H1 (cell line): ENCODE measurements around the gene HOXA6. TPM values are rescaled to one million over a fixed set of nuclear protein-coding genes. Genes with fewer than 3 reads are reported as not detected.

ENCODE experiments used
- CTCF ChIA-PET: fragments of 300-600 bp; sonication (Branson Sonifier 250); formaldehyde crosslinking; loops from one replicate; lab custom pipeline; 2021; ENCODE audit not compliant: partially characterized antibody; lab: Charles Lee
- POLR2A ChIA-PET: fragments of 300-600 bp; sonication (Branson Sonifier 250); formaldehyde crosslinking; loops from one replicate; lab custom pipeline; 2021; ENCODE audit warnings: inconsistent platforms; ENCODE audit not compliant: partially characterized antibody; lab: Charles Lee
- DNase-seq, 2 experiments: peaks; one replicate each; pipeline versions ENCODE4 v3.0.0 to v3.0.0-alpha.2; 2010 to 2022; ENCODE audit warnings: low spot score in 2 of 2, low read depth in 1 of 2, mixed read lengths in 1 of 2
- FAIRE-seq: peaks from 2 replicates; lab custom pipeline; 2011; peaks lifted over from hg19 to GRCh38; lab: Jason Lieb, UNC
- H2AFZ ChIP-seq: 2 replicates; pipeline ENCODE4 v1.8.1; 2012; ENCODE audit warnings: low read length, inconsistent platforms
- H2AK5ac ChIP-seq: 2 replicates; pipeline ENCODE4 v1.6.1; 2013; ENCODE audit warnings: low read depth, low read length
- H2BK120ac ChIP-seq: replicated peaks from 2 replicates; pipeline ENCODE3; 2013; ENCODE audit warnings: low read depth, low read length, inconsistent platforms
- H2BK12ac ChIP-seq: 2 replicates; pipeline ENCODE4 v1.6.1; 2013; ENCODE audit warnings: low read depth, low read length
- H2BK15ac ChIP-seq: 2 replicates; pipeline ENCODE4 v1.6.1; 2013; ENCODE audit warnings: low read length
- H2BK20ac ChIP-seq: 2 replicates; pipeline ENCODE4 v1.6.1; 2013; ENCODE audit warnings: low read length
- H2BK5ac ChIP-seq: 2 replicates; pipeline ENCODE4 v1.6.1; 2013; ENCODE audit warnings: low read depth, low read length
- H3K14ac ChIP-seq: 2 replicates; pipeline ENCODE4 v1.6.1; 2013; ENCODE audit warnings: inconsistent platforms; ENCODE audit not compliant: insufficient read length
- H3K18ac ChIP-seq: 2 replicates; pipeline ENCODE4 v1.6.1; 2013; ENCODE audit warnings: low read length; ENCODE audit errors: extremely low read depth
- H3K23ac ChIP-seq: 2 replicates; pipeline ENCODE4 v1.6.1; 2013; ENCODE audit warnings: inconsistent platforms; ENCODE audit not compliant: insufficient read length
- H3K23me2 ChIP-seq: 2 replicates; pipeline ENCODE4 v1.6.1; 2013; ENCODE audit warnings: low read depth, low read length
- H3K27ac ChIP-seq: 2 replicates; pipeline ENCODE4 v1.6.1; 2011; ENCODE audit warnings: low read depth, low read length, inconsistent platforms
- H3K27me3 ChIP-seq, 4 experiments: replicated peaks in 1 of 4; 1 replicate in 1 of 4; 2 replicates in 3 of 4; pipeline versions ENCODE4 v1.6.1 to v1.8.1; 2011 to 2013; ENCODE audit warnings: low read length in 3 of 4, mild to moderate bottlenecking in 3 of 4, inconsistent platforms in 2 of 4, mixed read lengths in 2 of 4, moderate library complexity in 1 of 4; ENCODE audit not compliant: control insufficient read depth in 3 of 4, insufficient read depth in 3 of 4; ENCODE audit errors: extremely low read depth in 1 of 4
- H3K36me3 ChIP-seq, 4 experiments: 2 replicates each; pipeline versions ENCODE4 v1.6.1 to v1.8.1; 2011 to 2013; ENCODE audit warnings: mild to moderate bottlenecking in 4 of 4, low read length in 3 of 4, moderate library complexity in 2 of 4, control low read depth in 1 of 4, inconsistent platforms in 1 of 4; ENCODE audit not compliant: insufficient read depth in 4 of 4, control insufficient read depth in 2 of 4
- H3K4ac ChIP-seq: replicated peaks from 2 replicates; pipeline ENCODE3; 2013; ENCODE audit warnings: low read length, low read depth, mixed read lengths, inconsistent platforms; ENCODE audit not compliant: insufficient read length
- H3K4me1 ChIP-seq, 4 experiments: replicated peaks in 1 of 4; 1 replicate in 1 of 4; 2 replicates in 3 of 4; pipeline versions ENCODE4 v1.6.1 to v1.8.1; 2011 to 2013; ENCODE audit warnings: low read length in 3 of 4, inconsistent platforms in 2 of 4, mixed read lengths in 1 of 4; ENCODE audit not compliant: insufficient read depth in 4 of 4, control insufficient read depth in 3 of 4
- H3K4me2 ChIP-seq, 2 experiments: 2 replicates each; pipeline versions ENCODE4 v1.6.1 to v1.8.1; 2011 to 2013; ENCODE audit warnings: low read depth in 2 of 2, low read length in 2 of 2, control low read depth in 1 of 2, inconsistent platforms in 1 of 2, mild to moderate bottlenecking in 1 of 2; ENCODE audit not compliant: insufficient read depth in 1 of 2
- H3K4me3 ChIP-seq, 4 experiments: fragments of 200-600, 300-600 bp in 1 of 4; sonication (generic), shearing (Covaris generic), sonication (Bioruptor Twin) in 1 of 4; 2 replicates each; pipeline versions ENCODE4 v1.5.1 to v1.8.1; 2011 to 2016; ENCODE audit warnings: low read length in 4 of 4, low read depth in 3 of 4, control low read depth in 2 of 4, inconsistent platforms in 2 of 4, mild to moderate bottlenecking in 2 of 4, mixed read lengths in 1 of 4, moderate library complexity in 1 of 4; ENCODE audit not compliant: insufficient read depth in 2 of 4; ENCODE audit errors: extremely low read depth in 1 of 4
- H3K56ac ChIP-seq: replicated peaks from 2 replicates; pipeline ENCODE3; 2013; ENCODE audit warnings: low read depth, mild to moderate bottlenecking, mixed read lengths, low read length, inconsistent platforms; ENCODE audit not compliant: insufficient read length
- H3K79me1 ChIP-seq: 2 replicates; pipeline ENCODE4 v1.6.1; 2013; ENCODE audit warnings: low read depth, low read length, control low read depth
- H3K79me2 ChIP-seq, 2 experiments: 2 replicates each; pipeline versions ENCODE4 v1.6.1 to v1.8.1; 2012 to 2013; ENCODE audit warnings: low read length in 2 of 2, mild to moderate bottlenecking in 2 of 2, inconsistent platforms in 1 of 2; ENCODE audit not compliant: insufficient read depth in 2 of 2, control insufficient read depth in 1 of 2
- H3K9ac ChIP-seq, 4 experiments: replicated peaks in 1 of 4; 1 replicate in 1 of 4; 2 replicates in 3 of 4; pipeline versions ENCODE4 v1.6.1 to v1.8.1; 2011 to 2013; ENCODE audit warnings: low read depth in 3 of 4, low read length in 3 of 4, control low read depth in 2 of 4, mild to moderate bottlenecking in 2 of 4, moderate library complexity in 2 of 4, inconsistent platforms in 1 of 4; ENCODE audit errors: extremely low read depth in 1 of 4
- H3K9me3 ChIP-seq, 2 experiments: 2 replicates each; pipeline versions ENCODE4 v1.6.1 to v1.8.1; 2012 to 2013; ENCODE audit warnings: mild to moderate bottlenecking in 2 of 2, moderate library complexity in 2 of 2, control low read depth in 1 of 2, inconsistent platforms in 1 of 2, low read depth in 1 of 2, low read length in 1 of 2, mixed read lengths in 1 of 2; ENCODE audit not compliant: insufficient read depth in 2 of 2
- H4K20me1 ChIP-seq, 2 experiments: replicated peaks in 1 of 2; 2 replicates each; pipeline versions ENCODE3 to v1.8.1; 2011 to 2013; ENCODE audit warnings: inconsistent platforms in 2 of 2, low read length in 2 of 2, mild to moderate bottlenecking in 1 of 2; ENCODE audit not compliant: insufficient read depth in 2 of 2, control insufficient read depth in 1 of 2
- H4K5ac ChIP-seq: 2 replicates; pipeline ENCODE4 v1.6.1; 2013; ENCODE audit warnings: low read length, low read depth, mixed read lengths, inconsistent platforms; ENCODE audit not compliant: insufficient read length
- H4K8ac ChIP-seq: 2 replicates; pipeline ENCODE4 v1.8.0; 2013; ENCODE audit warnings: mild to moderate bottlenecking, moderate library complexity, low read length, inconsistent platforms; ENCODE audit not compliant: insufficient read depth; ENCODE audit errors: extremely low read depth
- H4K91ac ChIP-seq: replicated peaks from 2 replicates; pipeline ENCODE3; 2013; ENCODE audit warnings: low read length, mixed read lengths, inconsistent platforms; ENCODE audit not compliant: insufficient read length
- CREB1 ChIP-seq: IDR thresholded peaks from 2 replicates; pipeline ENCODE4 v1.6.1; 2012; ENCODE audit warnings: inconsistent platforms
- EP300 ChIP-seq, 2 experiments: IDR thresholded peaks; 1 replicate in 1 of 2; 2 replicates in 1 of 2; pipeline ENCODE4 v1.6.1; 2011 to 2012; ENCODE audit warnings: low read depth in 2 of 2, low read length in 2 of 2, mild to moderate bottlenecking in 2 of 2, borderline replicate concordance in 1 of 2, inconsistent platforms in 1 of 2, moderate library complexity in 1 of 2
- EZH2 ChIP-seq: fragments of 200-600 bp; sonication (generic); IDR thresholded peaks from 2 replicates; pipeline ENCODE4 v1.7.1; 2012; ENCODE audit warnings: low read depth, mild to moderate bottlenecking, moderate library complexity, low read length, inconsistent platforms; ENCODE audit not compliant: severe bottlenecking
- RNF2 ChIP-seq: fragments of 200-900, 300-1000 bp; sonication (generic); IDR thresholded peaks from 2 replicates; pipeline ENCODE4 v1.7.1; 2016; ENCODE audit warnings: borderline replicate concordance, low read depth, mild to moderate bottlenecking, antibody characterized with exemption, low read length; ENCODE audit not compliant: poor library complexity, severe bottlenecking; ENCODE audit errors: missing control alignments
- SP2 ChIP-seq: IDR thresholded peaks from 2 replicates; pipeline ENCODE4 v1.6.1; 2012; ENCODE audit warnings: mild to moderate bottlenecking, low read length, inconsistent platforms
- SP4 ChIP-seq: IDR thresholded peaks from 2 replicates; pipeline ENCODE4 v1.6.1; 2012; ENCODE audit warnings: low read length, inconsistent platforms
- SUZ12 ChIP-seq: fragments of 200-600 bp; sonication (generic); IDR thresholded peaks from 2 replicates; pipeline ENCODE4 v1.6.1; 2012; ENCODE audit warnings: mild to moderate bottlenecking, inconsistent platforms, low read length, moderate library complexity, mixed read lengths
- TBP ChIP-seq: IDR thresholded peaks from 2 replicates; pipeline ENCODE4 v1.6.1; 2011; ENCODE audit warnings: low read depth, low read length, improper control_type of control experiment
- WGBS, 2 experiments: shearing (Covaris generic) in 1 of 2; methylation state at CpG; one replicate each; pipeline versions ENCODE4 v1.1.6 to v1.1.7; 2013 to 2015; ENCODE audit warnings: low lambda C conversion rate in 2 of 2, mixed read lengths in 2 of 2, inconsistent platforms in 1 of 2, low coverage in 1 of 2, missing lambda C conversion rate in 1 of 2; ENCODE audit not compliant: insufficient replicate concordance in 2 of 2, insufficient coverage in 1 of 2, insufficient read length in 1 of 2; ENCODE audit errors: extremely low coverage in 1 of 2, missing lambda C conversion rate in 1 of 2; 5-methylcytosine and 5-hydroxymethylcytosine counted together
- polyA plus RNA-seq, 7 experiments: library from polyadenylated mRNA; depleted of rRNA in 3 of 7; stranded (reverse) in 5 of 7; unstranded in 2 of 7; fragments of >200 nt in 5 of 7; fragments of 200-250 nt in 2 of 7; gene quantifications; 1 replicate in 5 of 7; 2 replicates in 1 of 7; 4 replicates in 1 of 7; pipeline versions ENCODE4 v1.2.1 to v1.2.3, GENCODE V29; 2011 to 2013; ENCODE audit warnings: missing spikeins in 2 of 7, mixed read lengths in 2 of 7
- total RNA-seq: library from RNA; stranded (reverse); fragmentation: NEBNext Ultra II Directional; extraction: Animal tissue kit (Norgen Biotek cat#: 25700); gene quantifications from 2 replicates; pipeline ENCODE4 v1.2.1, GENCODE V29; 2021
- TF ChIP-seq, protein P1 (sequence below): IDR thresholded peaks from 2 replicates; pipeline ENCODE4 v1.6.1; 2012; ENCODE audit warnings: inconsistent platforms
- TF ChIP-seq, protein P2 (sequence below): IDR thresholded peaks from 2 replicates; pipeline ENCODE4 v1.6.1; 2012; ENCODE audit warnings: inconsistent platforms

HOXA6 gene
- total and polyA plus RNA-seq, 2 of the 8 experiments (the other 6 are each of a cell fraction or from before 2014, with no cell fraction given) = not detected

DNA sequence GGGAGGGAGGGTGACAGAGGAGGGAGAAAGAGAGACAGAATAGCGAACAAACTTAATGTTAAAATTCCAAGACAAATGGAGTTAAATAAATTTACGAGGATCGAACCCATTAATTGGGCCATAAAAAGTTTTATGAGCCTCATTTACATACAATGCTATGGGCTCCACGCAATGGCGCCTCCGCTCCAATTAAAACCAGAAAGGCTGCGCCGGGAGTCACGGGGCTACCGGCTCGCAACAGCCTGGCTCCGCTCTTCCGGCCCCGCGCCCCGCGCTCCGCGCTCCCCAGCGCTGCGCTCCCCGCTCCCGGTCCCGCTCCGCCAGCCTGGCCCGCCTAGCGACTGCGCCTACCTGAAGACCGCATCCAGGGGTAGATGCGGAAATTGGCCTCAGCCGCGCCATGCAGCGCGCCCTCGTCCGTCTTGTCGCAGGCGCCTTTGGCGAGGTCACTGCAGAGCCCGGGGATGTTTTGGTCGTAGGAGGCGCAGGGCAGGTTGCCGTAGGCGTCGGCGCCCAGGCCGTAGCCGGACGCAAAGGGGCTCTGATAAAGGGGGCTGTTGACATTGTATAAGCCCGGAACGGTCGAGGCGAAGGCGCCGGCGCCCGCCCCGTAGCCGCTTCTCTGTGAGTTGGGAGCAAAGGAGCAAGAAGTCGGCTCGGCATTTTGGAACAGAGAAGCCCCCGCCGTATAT is 8.4 kb upstream of the HOXA6 start:
- H3K27me3 ChIP-seq = peaks cover 99 to 100% (median 99%) of the 10 kb centered on the region in 4 experiments
- peak overlapping the region; percentile 11 to 54 (median 26); a peak in 5 of 8 replicates for H3K4me3 ChIP-seq
- no peak overlapping the region for H3K9ac ChIP-seq
- H2BK5ac ChIP-seq = no peak overlapping the region
- H3K14ac ChIP-seq = no peak overlapping the region
- 0 out of 2 replicates have a peak overlapping the region, but pooled peaks have one; percentile 45 for H4K8ac ChIP-seq
- no peak overlapping the region for H2BK12ac ChIP-seq
- no peak overlapping the region for H3K18ac ChIP-seq
- H2BK20ac ChIP-seq = no peak overlapping the region
- no peak for FAIRE-seq
- no peak overlapping the region for H3K56ac ChIP-seq
- peaks cover 29 to 52% of the 10 kb centered on the region in 2 experiments for H4K20me1 ChIP-seq
- H3K23me2 ChIP-seq = peaks cover 2% of the 10 kb centered on the region; the same call in 1 of the 2 replicates
- no peak overlapping the region for H4K5ac ChIP-seq
- peak overlapping the region; percentile 40 to 59 for H3K4me2 ChIP-seq
- no peak overlapping the region for H2BK120ac ChIP-seq
- 12% methylated on average over 52 of the region's 63 CpGs; no CpG with 5 or more reads in 1 of the 2 experiments for WGBS, 2 experiments
- H3K79me2 ChIP-seq = no peaks in the 10 kb centered on the region
- H3K36me3 ChIP-seq = peaks cover 0 to 24% (median 0%) of the 10 kb centered on the region in 4 experiments; a peak in 1 of 8 replicates
- TF ChIP-seq, protein P1, sequence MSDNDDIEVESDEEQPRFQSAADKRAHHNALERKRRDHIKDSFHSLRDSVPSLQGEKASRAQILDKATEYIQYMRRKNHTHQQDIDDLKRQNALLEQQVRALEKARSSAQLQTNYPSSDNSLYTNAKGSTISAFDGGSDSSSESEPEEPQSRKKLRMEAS = peak; percentile 60
- TF ChIP-seq EZH2 (peak; percentile 82), CREB1 (no peak), TBP (no peak), SUZ12 (peak; percentile 78), RNF2 (peak; percentile 95), SP4 (no peak), EP300 (IDR thresholded peaks at IDR 0.05; ENCODE audit: borderline replicate concordance in 1 of 2, low read depth in 2 of 2, low read length in 2 of 2) (no peak), SP2 (no peak)
- TF ChIP-seq, protein P2, sequence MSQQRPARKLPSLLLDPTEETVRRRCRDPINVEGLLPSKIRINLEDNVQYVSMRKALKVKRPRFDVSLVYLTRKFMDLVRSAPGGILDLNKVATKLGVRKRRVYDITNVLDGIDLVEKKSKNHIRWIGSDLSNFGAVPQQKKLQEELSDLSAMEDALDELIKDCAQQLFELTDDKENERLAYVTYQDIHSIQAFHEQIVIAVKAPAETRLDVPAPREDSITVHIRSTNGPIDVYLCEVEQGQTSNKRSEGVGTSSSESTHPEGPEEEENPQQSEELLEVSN = peak; percentile 22; the same call in 1 of the 2 replicates
- TF ChIP-seq, all 59 proteins: peak for 5
- Histone ChIP-seq H3K9me3 (peaks cover 0 to 10% of the 10 kb centered on the region in 2 experiments; a peak in 1 of 4 replicates), H3K4me1 (peaks cover 0 to 2% (median 0%) of the 10 kb centered on the region in 4 experiments; a peak in 3 of 7 replicates), H2BK15ac (no peak overlapping the region), H3K23ac (no peak overlapping the region), H2AFZ (no peak overlapping the region), H2AK5ac (no peak overlapping the region), H3K4ac (no peak overlapping the region), H3K27ac (no peak overlapping the region), H3K79me1 (no peaks in the 10 kb centered on the region), H4K91ac (no peak overlapping the region)
- POLR2A ChIA-PET = no interaction called here
- CTCF ChIA-PET = interaction anchor here (0.7 to 4.2 kb wide), 12 partner anchors 8 to 473 kb away, joined by 3 to 33 read pairs (median 5); partner anchors contain the start of gene HOXA5
- DNase-seq = peak in 1 of 2 experiments; percentile 68
